Liver (tissue), 9 donors: ENCODE data around the gene LPP. TPM values are rescaled to one million over a fixed set of nuclear protein-coding genes. Genes with fewer than 3 reads are reported as not detected.

Experiments used
- DNase-seq: peaks from one replicate; pipeline ENCODE4 v3.0.0-alpha.2; 2017; ENCODE audit warnings: low spot score
- H3K27ac ChIP-seq, 2 donors: one replicate each; pipeline ENCODE4 v1.7.0; 2013; ENCODE audit warnings: inconsistent platforms in 2 of 2, low read length in 2 of 2, control low read depth in 1 of 2, low read depth in 1 of 2, mild to moderate bottlenecking in 1 of 2
- H3K27me3 ChIP-seq, 4 donors: one replicate each; pipeline versions ENCODE4 v1.6.1 to v1.7.0; 2013; ENCODE audit warnings: low read length in 3 of 4, inconsistent platforms in 1 of 4, mild to moderate bottlenecking in 1 of 4, moderate library complexity in 1 of 4; ENCODE audit not compliant: control insufficient read depth in 4 of 4, insufficient read depth in 4 of 4
- H3K36me3 ChIP-seq, 4 donors: one replicate each; pipeline versions ENCODE4 v1.6.1 to v1.7.0; 2013; ENCODE audit warnings: low read length in 3 of 4, mild to moderate bottlenecking in 3 of 4, low read depth in 1 of 4, moderate library complexity in 1 of 4; ENCODE audit not compliant: control insufficient read depth in 4 of 4, insufficient read depth in 3 of 4
- H3K4me1 ChIP-seq, 4 donors: one replicate each; pipeline versions ENCODE4 v1.6.1 to v1.7.0; 2013; ENCODE audit warnings: low read length in 3 of 4, mild to moderate bottlenecking in 3 of 4, moderate library complexity in 1 of 4; ENCODE audit not compliant: control insufficient read depth in 4 of 4, insufficient read depth in 4 of 4
- H3K4me3 ChIP-seq, 3 donors: one replicate each; pipeline versions ENCODE4 v1.6.1 to v1.7.0; 2013; ENCODE audit warnings: low read length in 3 of 3, control low read depth in 1 of 3, low read depth in 1 of 3, mild to moderate bottlenecking in 1 of 3
- H3K9ac ChIP-seq, 2 donors: one replicate each; pipeline ENCODE4 v1.7.0; 2013; ENCODE audit warnings: low read length in 2 of 2, mild to moderate bottlenecking in 2 of 2, moderate library complexity in 2 of 2, control low read depth in 1 of 2, low read depth in 1 of 2
- H3K9me3 ChIP-seq, 4 donors: one replicate each; pipeline versions ENCODE4 v1.6.1 to v1.7.0; 2013; ENCODE audit warnings: low read length in 3 of 4; ENCODE audit not compliant: control insufficient read depth in 4 of 4
- ATF3 ChIP-seq: IDR thresholded peaks from 2 replicates; pipeline ENCODE4 v1.6.1; 2016; ENCODE audit warnings: antibody characterized with exemption
- CTCF ChIP-seq: fragments of 150-350 bp; IDR thresholded peaks from 2 replicates; pipeline ENCODE4 v1.5.1; 2017; ENCODE audit warnings: improper control_type of control experiment, low read depth, low read length; ENCODE audit not compliant: missing input control
- EGR1 ChIP-seq, 2 donors: IDR thresholded peaks; 2 replicates each; pipeline ENCODE4 v1.6.1; 2016 to 2018; ENCODE audit warnings: antibody characterized with exemption in 2 of 2, low read depth in 2 of 2
- FOXA2 ChIP-seq: IDR thresholded peaks from 2 replicates; pipeline ENCODE4 v1.6.1; 2016; ENCODE audit warnings: antibody characterized with exemption
- HNF4A ChIP-seq, 2 donors: conservative IDR thresholded peaks; 2 replicates each; pipeline ENCODE4 v1.6.1; 2016; ENCODE audit warnings: antibody characterized with exemption in 2 of 2, mild to moderate bottlenecking in 2 of 2
- HNF4G ChIP-seq: IDR thresholded peaks from 2 replicates; pipeline ENCODE4 v1.6.1; 2016; ENCODE audit warnings: antibody characterized with exemption
- JUND ChIP-seq, 2 donors: IDR thresholded peaks; 2 replicates each; pipeline ENCODE4 v1.6.1; 2016; ENCODE audit warnings: antibody characterized with exemption in 2 of 2
- MAX ChIP-seq: IDR thresholded peaks from 2 replicates; pipeline ENCODE4 v1.6.1; 2016; ENCODE audit warnings: antibody characterized with exemption
- NR2F2 ChIP-seq: IDR thresholded peaks from 2 replicates; pipeline ENCODE4 v1.6.1; 2016; ENCODE audit warnings: antibody characterized with exemption
- REST ChIP-seq: IDR thresholded peaks from 2 replicates; pipeline ENCODE4 v1.6.1; 2016; ENCODE audit warnings: antibody characterized with exemption, mild to moderate bottlenecking
- TAF1 ChIP-seq: conservative IDR thresholded peaks from 2 replicates; pipeline ENCODE4 v1.6.1; 2016; ENCODE audit warnings: antibody characterized with exemption, mild to moderate bottlenecking
- YY1 ChIP-seq: IDR thresholded peaks from 2 replicates; pipeline ENCODE4 v1.6.1; 2016; ENCODE audit warnings: antibody characterized with exemption, mild to moderate bottlenecking
- WGBS: extraction: QIAGEN DNeasy Blood & Tissue Kit; methylation state at CpG from one replicate; pipeline ENCODE4 v1.1.7; 2013; 5-methylcytosine and 5-hydroxymethylcytosine counted together
- polyA plus RNA-seq, 2 donors: library from polyadenylated mRNA; stranded (reverse) in 1 of 2; unstranded in 1 of 2; fragments of 200-250 nt in 1 of 2; fragments of >200 nt in 1 of 2; fragmentation: Nextera tagmentation in 1 of 2; extraction: Ambion mirVana in 1 of 2; gene quantifications; one replicate each; pipeline versions ENCODE4 v1.2.1 to v1.2.3, GENCODE V29; 2013 to 2015
- total RNA-seq, 2 donors: library from RNA; depleted of rRNA; stranded (reverse); fragments of >200 nt; gene quantifications; one replicate each; pipeline ENCODE4 v1.2.3, GENCODE V29; 2014
- donor health status: healthy.
- donor health status: healthy.
- donor health status: healthy.
- donor health status: healthy.
- donor health status: healthy.

LPP gene
- total and polyA plus RNA-seq, 4 donors, result 3.3 to 53.7 (median 28.2) TPM

- 74% methylated on average over 5 of the region's 5 CpGs for WGBS
- peak overlapping the region; percentile 63 to 87 for H3K27ac ChIP-seq
Measured at GRCh38 chr3:188171682-188172467, 17.9 kb downstream of the LPP start.

More at GRCh38 chr3:188171682-188172467, 17.9 kb downstream of the LPP start:
- TF ChIP-seq TAF1 (no peak), REST (no peak), ATF3 (no peak), EGR1 (IDR thresholded peaks at IDR 0.05; ENCODE audit: low read depth in 2 of 2) (no peak), FOXA2 (no peak), NR2F2 (no peak), MAX (no peak), HNF4G (no peak), CTCF (no peak), YY1 (no peak), JUND (IDR thresholded peaks at IDR 0.05) (no peak), HNF4A (conservative IDR thresholded peaks at IDR 0.05) (no peak)
- Histone ChIP-seq H3K9ac (no peak overlapping the region), H3K4me3 (no peak overlapping the region), H3K36me3 (no peaks in the 10 kb centered on the region), H3K4me1 (peaks cover 13 to 55% (median 37%) of the 10 kb centered on the region in 4 donors), H3K9me3 (no peaks in the 10 kb centered on the region), H3K27me3 (no peaks in the 10 kb centered on the region)
- no peak for DNase-seq
